Measurements from ENCODE around the gene UGT1A10. TPM values are rescaled to one million over a fixed set of nuclear protein-coding genes. Genes with fewer than 3 reads are reported as not detected.

Gene UGT1A10
- polyA plus RNA-seq, 1 experiment: not detected

DNA sequence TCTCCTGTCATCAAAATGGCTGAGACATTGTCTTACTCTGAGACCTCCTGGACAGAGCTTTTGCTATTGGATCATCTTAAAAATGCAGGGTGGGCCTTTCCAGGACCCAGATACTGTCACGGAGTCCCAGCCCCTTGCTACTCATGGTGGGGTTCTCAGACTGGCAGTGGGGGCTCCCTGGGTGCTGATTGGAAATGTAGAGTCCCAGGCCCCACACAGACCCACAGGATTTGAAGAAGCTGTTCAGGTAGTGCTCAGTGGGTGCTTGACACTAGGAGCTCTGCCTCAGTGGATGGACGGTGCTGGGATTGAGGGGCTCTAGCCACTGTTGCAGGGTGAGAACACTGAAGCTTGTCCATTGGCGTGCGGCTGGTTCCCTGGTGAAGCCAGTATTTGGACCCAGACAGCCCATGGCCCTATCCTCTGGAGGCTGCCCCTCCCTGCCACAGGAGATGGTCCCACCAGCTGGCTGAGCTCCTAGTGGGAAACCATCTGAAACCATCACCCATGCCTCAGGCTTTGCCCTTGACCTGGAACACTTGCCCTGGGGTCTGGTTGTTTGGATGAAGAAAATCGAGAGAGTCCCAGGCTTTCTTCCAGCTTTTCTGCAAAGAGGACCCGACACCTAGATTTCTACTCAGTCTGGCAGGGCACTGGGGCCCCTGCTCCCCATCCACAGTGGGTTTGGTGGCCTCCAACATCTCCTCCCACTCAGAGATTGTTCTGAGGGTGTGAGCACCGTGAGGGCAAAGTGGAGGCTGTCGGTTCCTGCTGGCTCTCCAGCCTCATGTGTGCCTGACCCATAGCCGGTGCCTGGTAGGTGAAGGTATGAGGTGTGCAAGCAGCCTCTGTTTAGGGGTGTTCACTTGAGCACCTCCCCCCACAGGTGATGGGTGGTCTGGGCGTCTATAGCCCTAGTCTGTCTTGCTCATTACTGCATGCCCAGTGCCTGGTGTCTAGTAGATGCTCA, 172.0 kb downstream of the UGT1A10 start:
- DNase-seq (ENCODE audit: low read depth): no peak
- Histone ChIP-seq H3K27me3 (ENCODE audit: control insufficient read depth, insufficient read depth, low read length) (peaks cover 4% of the 10 kb centered on the region; the same call in 1 of the 2 replicates), H3K4me3 (ENCODE audit: low read depth, low read length) (no peak overlapping the region), H3K36me3 (ENCODE audit: control insufficient read depth, insufficient read depth, low read length) (no peaks in the 10 kb centered on the region)
- TF ChIP-seq, protein P1, sequence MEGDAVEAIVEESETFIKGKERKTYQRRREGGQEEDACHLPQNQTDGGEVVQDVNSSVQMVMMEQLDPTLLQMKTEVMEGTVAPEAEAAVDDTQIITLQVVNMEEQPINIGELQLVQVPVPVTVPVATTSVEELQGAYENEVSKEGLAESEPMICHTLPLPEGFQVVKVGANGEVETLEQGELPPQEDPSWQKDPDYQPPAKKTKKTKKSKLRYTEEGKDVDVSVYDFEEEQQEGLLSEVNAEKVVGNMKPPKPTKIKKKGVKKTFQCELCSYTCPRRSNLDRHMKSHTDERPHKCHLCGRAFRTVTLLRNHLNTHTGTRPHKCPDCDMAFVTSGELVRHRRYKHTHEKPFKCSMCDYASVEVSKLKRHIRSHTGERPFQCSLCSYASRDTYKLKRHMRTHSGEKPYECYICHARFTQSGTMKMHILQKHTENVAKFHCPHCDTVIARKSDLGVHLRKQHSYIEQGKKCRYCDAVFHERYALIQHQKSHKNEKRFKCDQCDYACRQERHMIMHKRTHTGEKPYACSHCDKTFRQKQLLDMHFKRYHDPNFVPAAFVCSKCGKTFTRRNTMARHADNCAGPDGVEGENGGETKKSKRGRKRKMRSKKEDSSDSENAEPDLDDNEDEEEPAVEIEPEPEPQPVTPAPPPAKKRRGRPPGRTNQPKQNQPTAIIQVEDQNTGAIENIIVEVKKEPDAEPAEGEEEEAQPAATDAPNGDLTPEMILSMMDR (IDR thresholded peaks at IDR 0.05; ENCODE audit: insufficient read depth, low read depth, low read length): no peak
- CTCF ChIA-PET: interaction anchor here (1.3 kb wide), 1 partner anchor 31 kb away, joined by 3 read pairs; no protein-coding TSS in a partner anchor
- POLR2A ChIA-PET: no interaction called here

DNA sequence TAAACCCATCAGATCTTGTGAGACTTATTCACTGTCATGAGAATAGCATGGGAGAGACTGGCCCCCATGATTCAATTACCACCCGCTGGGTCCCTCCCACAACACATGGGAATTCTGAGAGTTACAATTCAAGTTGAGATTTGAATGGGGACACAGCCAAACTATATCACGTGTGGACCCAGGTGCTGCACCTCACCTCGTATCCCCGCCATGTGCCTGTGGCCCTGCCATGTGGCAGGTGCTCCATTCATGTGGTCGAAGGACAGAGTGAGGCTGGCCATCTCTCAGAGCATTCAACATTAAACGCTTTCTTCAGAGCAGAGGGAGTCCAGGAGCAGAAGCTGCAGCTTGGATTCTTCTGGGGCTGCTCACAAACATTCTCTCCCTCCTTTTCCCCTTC, 174.1 kb downstream of the UGT1A10 start:
- Histone ChIP-seq H3K27me3 (ENCODE audit: control insufficient read depth, insufficient read depth, low read length) (peaks cover 4% of the 10 kb centered on the region; the same call in 1 of the 2 replicates), H3K36me3 (ENCODE audit: control insufficient read depth, insufficient read depth, low read length) (no peaks in the 10 kb centered on the region), H3K4me3 (ENCODE audit: low read depth, low read length) (no peak overlapping the region)
- DNase-seq (ENCODE audit: low read depth): no peak
- CTCF ChIA-PET: no interaction called here
- POLR2A ChIA-PET: no interaction called here
- TF ChIP-seq, protein P1 (IDR thresholded peaks at IDR 0.05; ENCODE audit: insufficient read depth, low read depth, low read length): no peak

DNA sequence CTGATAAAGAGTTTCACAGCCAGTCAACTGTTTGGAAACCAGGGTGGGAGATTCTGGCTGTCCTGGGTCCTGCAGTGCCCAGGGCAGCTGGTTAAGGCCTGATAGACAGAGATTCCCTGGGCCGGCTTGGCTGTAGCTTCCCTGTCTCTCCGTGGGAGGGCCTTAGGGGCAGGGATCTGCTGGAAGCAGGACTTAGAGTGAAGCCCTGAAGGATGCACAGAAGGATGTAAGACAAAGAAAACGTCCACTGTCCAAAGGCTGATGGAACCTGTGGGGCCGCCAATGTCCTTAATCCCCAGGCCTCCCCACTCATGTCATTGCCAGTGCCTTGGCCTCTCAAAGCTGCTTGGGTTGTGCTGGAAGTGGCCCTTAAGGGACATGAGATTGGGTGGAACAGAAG, 174.8 kb downstream of the UGT1A10 start:
- DNase-seq (ENCODE audit: low read depth): no peak
- Histone ChIP-seq H3K36me3 (ENCODE audit: control insufficient read depth, insufficient read depth, low read length) (no peaks in the 10 kb centered on the region), H3K4me3 (ENCODE audit: low read depth, low read length) (no peak overlapping the region), H3K27me3 (ENCODE audit: control insufficient read depth, insufficient read depth, low read length) (peaks cover 4% of the 10 kb centered on the region; the same call in 1 of the 2 replicates)
- ChIA-PET CTCF (no interaction called here), POLR2A (no interaction called here)
- TF ChIP-seq, protein P1 (IDR thresholded peaks at IDR 0.05; ENCODE audit: insufficient read depth, low read depth, low read length): no peak

DNA sequence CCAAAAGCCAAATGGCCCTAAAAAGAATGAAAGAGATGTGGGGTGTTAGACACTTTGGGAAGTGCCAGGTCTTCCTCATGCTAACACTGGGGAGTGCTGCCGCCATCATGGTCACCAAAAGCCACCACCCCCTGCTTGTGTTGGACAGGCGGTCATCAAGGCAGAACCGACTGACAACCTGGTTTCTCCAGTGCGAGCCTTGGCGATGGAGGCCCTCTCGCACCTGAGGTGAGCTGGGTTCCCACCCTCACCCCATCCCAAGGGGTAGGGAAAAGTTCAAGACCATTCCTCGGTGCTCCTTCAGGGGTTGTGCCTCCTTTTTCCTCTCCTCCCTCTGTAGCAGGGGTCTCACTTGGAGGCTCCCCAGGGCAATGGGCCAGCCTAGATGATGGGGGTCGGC, 175.5 kb downstream of the UGT1A10 start:
- no peak overlapping the region for H3K4me3 ChIP-seq (ENCODE audit: low read depth, low read length)
- no peaks in the 10 kb centered on the region for H3K36me3 ChIP-seq (ENCODE audit: control insufficient read depth, insufficient read depth, low read length)
- TF ChIP-seq, protein P1 (IDR thresholded peaks at IDR 0.05; ENCODE audit: insufficient read depth, low read depth, low read length): no peak
- POLR2A ChIA-PET: no interaction called here
- DNase-seq (ENCODE audit: low read depth): no peak
- H3K27me3 ChIP-seq (ENCODE audit: control insufficient read depth, insufficient read depth, low read length): peaks cover 4% of the 10 kb centered on the region; the same call in 1 of the 2 replicates
- CTCF ChIA-PET: no interaction called here

DNA sequence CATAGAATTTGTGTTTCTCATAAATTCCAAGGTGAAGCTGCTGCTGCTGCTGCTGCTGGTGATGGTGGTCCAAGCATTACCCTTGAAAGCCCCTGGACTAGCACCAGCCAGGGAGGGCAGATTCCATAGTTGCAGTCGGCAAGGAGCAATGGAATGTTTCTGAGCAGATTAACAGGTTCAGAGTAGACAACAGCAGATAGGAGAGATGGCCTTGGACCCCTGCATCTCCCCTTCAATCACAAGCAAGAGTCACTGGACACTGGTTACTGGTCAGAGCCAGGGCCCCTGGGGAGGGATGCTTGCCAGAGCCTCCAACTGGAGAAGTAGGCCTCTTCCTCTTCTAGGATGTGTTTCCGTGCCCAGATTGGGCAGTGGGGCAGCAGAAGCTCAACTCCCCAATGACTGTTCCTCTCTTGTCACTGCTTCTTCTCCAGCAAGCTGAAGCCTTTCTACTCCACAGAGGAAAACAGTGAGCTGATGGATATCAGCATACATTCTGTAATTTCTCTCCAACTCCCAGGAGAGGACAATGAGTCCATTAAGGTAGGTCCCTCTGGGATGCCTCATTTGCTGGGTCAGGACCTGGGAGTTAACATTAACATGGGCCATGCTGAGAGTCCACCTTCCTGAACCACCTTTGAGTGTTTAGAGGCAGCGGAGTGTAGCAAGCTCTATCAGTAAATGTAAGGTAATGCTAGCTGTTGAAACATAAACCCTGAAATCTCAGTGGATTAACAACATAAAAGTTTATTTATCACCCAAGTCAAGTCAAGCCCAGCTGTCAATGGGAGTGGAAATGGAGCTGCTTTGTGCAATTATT, 177.2 kb downstream of the UGT1A10 start:
- H3K36me3 ChIP-seq (ENCODE audit: control insufficient read depth, insufficient read depth, low read length): no peaks in the 10 kb centered on the region
- TF ChIP-seq, protein P1 (IDR thresholded peaks at IDR 0.05; ENCODE audit: insufficient read depth, low read depth, low read length): no peak
- no peak overlapping the region for H3K4me3 ChIP-seq (ENCODE audit: low read depth, low read length)
- no peak for DNase-seq (ENCODE audit: low read depth)
- peaks cover 3% of the 10 kb centered on the region; the same call in 1 of the 2 replicates for H3K27me3 ChIP-seq (ENCODE audit: control insufficient read depth, insufficient read depth, low read length)
- POLR2A ChIA-PET: no interaction called here
- CTCF ChIA-PET: no interaction called here

All from BJ (cell line).